Ovary (tissue), 9 donors: Measurements from ENCODE around the gene RIBC1. TPM values are rescaled to one million over a fixed set of nuclear protein-coding genes. Genes with fewer than 3 reads are reported as not detected.
"Not testable (repeated sequence)": the region's sequence is repeated elsewhere in the genome, so short reads cannot be mapped to it uniquely, and the experiment has no call there.

Experiments used
- DNase-seq, 5 donors: peaks; one replicate each; pipeline ENCODE4 v3.0.0-alpha.2; 2019 to 2020
- H3K27ac ChIP-seq, 2 donors: fragments of 200-600 bp; one replicate each; pipeline versions ENCODE4 v1.5.1 to v1.8.0; 2019 to 2022
- H3K27me3 ChIP-seq: fragments of 200-600 bp; one replicate; pipeline ENCODE4 v1.8.0; 2022
- H3K36me3 ChIP-seq: fragments of 200-600 bp; sonication (generic); one replicate; pipeline ENCODE4 v1.5.1; 2019
- H3K4me1 ChIP-seq: one replicate; pipeline ENCODE4 v1.8.1; 2013; ENCODE audit warnings: mild to moderate bottlenecking, moderate library complexity; ENCODE audit not compliant: insufficient read depth
- H3K4me3 ChIP-seq: fragments of 200-600 bp; sonication (generic); one replicate; pipeline ENCODE4 v1.5.1; 2017
- H3K9me3 ChIP-seq, 2 donors: fragments of 200-600 bp in 1 of 2; sonication (generic) in 1 of 2; one replicate each; pipeline versions ENCODE4 v1.5.1 to v1.8.1; 2013 to 2019; ENCODE audit warnings: mild to moderate bottlenecking in 1 of 2, moderate library complexity in 1 of 2
- CTCF ChIP-seq, 3 donors: fragments of 450-650 bp in 2 of 3; fragments of 200-600 bp in 1 of 3; IDR thresholded peaks; one replicate each; pipeline versions ENCODE4 v1.5.1 to v1.8.0; 2016 to 2022; ENCODE audit warnings: antibody characterized with exemption in 3 of 3, mild to moderate bottlenecking in 1 of 3
- EP300 ChIP-seq: sonication (generic); formaldehyde crosslinking; IDR thresholded peaks from one replicate; pipeline ENCODE4 v1.6.1; 2017; ENCODE audit warnings: antibody characterized with exemption
- POLR2A ChIP-seq: fragments of 450-650 bp; IDR thresholded peaks from one replicate; pipeline ENCODE4 v1.6.1; 2017; ENCODE audit warnings: antibody characterized with exemption, mild to moderate bottlenecking, moderate library complexity
- WGBS, 3 donors: extraction: QIAGEN DNeasy Blood & Tissue Kit in 1 of 3; methylation state at CpG; one replicate each; pipeline versions ENCODE4 v1.1.5 to v1.1.7; 2013 to 2017; 5-methylcytosine and 5-hydroxymethylcytosine counted together
- intact Hi-C, 4 donors: fragments of 100-400 bp; cut with DNase I; formaldehyde crosslinking; loops; one replicate each; pipeline versions ENCODE4 v1.11.0 to v1.15.1; 2022 to 2023
- polyA plus RNA-seq, 2 donors: library from polyadenylated mRNA; stranded (reverse); fragments of 200-250 nt in 1 of 2; fragments of 350-450 nt in 1 of 2; fragmentation: Illumina TruSeq in 1 of 2; extraction: RNeasy Lipid Tissue Mini Kit (QIAGEN cat#74804) in 1 of 2; gene quantifications; one replicate each; pipeline ENCODE4 v1.2.3, GENCODE V29; 2013 to 2014
- total RNA-seq, 7 donors: library from RNA; depleted of rRNA in 2 of 7; stranded (reverse); fragments of >200 nt in 2 of 7; fragmentation: NEBNext Ultra II Directional in 3 of 7; extraction: Animal tissue kit (Norgen Biotek cat#: 25700) in 3 of 7; gene quantifications; one replicate each; pipeline versions ENCODE4 v1.1.0 to v1.2.4, GENCODE V29; 2016 to 2023
- donor health status: DM: no; HTN: no; CAD: no; lungs with moderate emphysema.
- donor health status: DM: no; HTN: no; CAD: no.
- donor health status: Bipolar disorder and iron deficiency.
- donor health status: DM: yes; HTN: yes; CAD: no.
- donor health status: DM: no; HTN: no; CAD: no.
- donor health status: DM: yes; HTN: yes; CAD: no.

The RIBC1 gene
- total and polyA plus RNA-seq, 9 donors, result 1.8 to 25.2 (median 2.6) TPM

GRCh38 chrX:53395605-53396298, 26.9 kb upstream of the RIBC1 start:
- H3K4me1 ChIP-seq, result no peaks in the 10 kb centered on the region
- 95 to 97% (median 96%) methylated on average over 2 of the region's 2 CpGs for WGBS, 3 donors
- no peak for DNase-seq
- intact Hi-C loops, result no loop called here
- TF ChIP-seq CTCF (IDR thresholded peaks at IDR 0.05), result no peak
- no peak for TF ChIP-seq EP300
- no peak for TF ChIP-seq POLR2A
- no peaks in the 10 kb centered on the region for H3K36me3 ChIP-seq
- H3K9me3 ChIP-seq, result no peaks in the 10 kb centered on the region
- no peak overlapping the region for H3K4me3 ChIP-seq
- no peaks in the 10 kb centered on the region for H3K27me3 ChIP-seq
- no peak overlapping the region for H3K27ac ChIP-seq

GRCh38 chrX:53398216-53398615, 24.5 kb upstream of the RIBC1 start:
- no peak for DNase-seq
- Histone ChIP-seq H3K27me3 (no peaks in the 10 kb centered on the region), H3K9me3 (no peaks in the 10 kb centered on the region), H3K4me1 (no peaks in the 10 kb centered on the region), H3K4me3 (no peak overlapping the region), H3K36me3 (no peaks in the 10 kb centered on the region), H3K27ac (no peak overlapping the region)
- intact Hi-C loops, result no loop called here
- no peak for TF ChIP-seq EP300
- TF ChIP-seq CTCF (IDR thresholded peaks at IDR 0.05), result no peak
- TF ChIP-seq POLR2A, result no peak
- 90 to 91% (median 91%) methylated on average over 1 of the region's 1 CpG for WGBS, 3 donors

GRCh38 chrX:53403535-53403934, 19.1 kb upstream of the RIBC1 start:
- no peak overlapping the region for H3K4me3 ChIP-seq
- TF ChIP-seq EP300 (no peak), POLR2A (no peak), CTCF (IDR thresholded peaks at IDR 0.05) (no peak)
- intact Hi-C loops, result no loop called here
- 93 to 97% (median 94%) methylated on average over 10 of the region's 10 CpGs for WGBS, 3 donors
- H3K9me3 ChIP-seq, result no peaks in the 10 kb centered on the region
- no peaks in the 10 kb centered on the region for H3K27me3 ChIP-seq
- H3K4me1 ChIP-seq, result no peaks in the 10 kb centered on the region
- no peak overlapping the region for H3K27ac ChIP-seq
- no peaks in the 10 kb centered on the region for H3K36me3 ChIP-seq
- no peak for DNase-seq

- no peak for DNase-seq
- H3K36me3 ChIP-seq, result no peaks in the 10 kb centered on the region
- H3K4me1 ChIP-seq, result no peaks in the 10 kb centered on the region
- H3K27me3 ChIP-seq, result no peaks in the 10 kb centered on the region
- WGBS, 3 donors, result 92 to 97% (median 93%) methylated on average over 2 of the region's 2 CpGs
- H3K9me3 ChIP-seq, result no peaks in the 10 kb centered on the region
- H3K27ac ChIP-seq, result no peak overlapping the region
- intact Hi-C loops, result no loop called here
- no peak for TF ChIP-seq POLR2A
- TF ChIP-seq EP300, result no peak
- no peak for TF ChIP-seq CTCF (IDR thresholded peaks at IDR 0.05)
- no peak overlapping the region for H3K4me3 ChIP-seq
Observed at GRCh38 chrX:53412446-53412845, 10.2 kb upstream of the RIBC1 start.

GRCh38 chrX:53420351-53420750, 2.3 kb upstream of the RIBC1 start:
- not testable (repeated sequence) for H3K27me3 ChIP-seq, H3K4me1 ChIP-seq, H3K9me3 ChIP-seq, H3K4me3 ChIP-seq, DNase-seq, H3K36me3 ChIP-seq, H3K27ac ChIP-seq
- 95 to 100% (median 95%) methylated on average over 3 of the region's 3 CpGs for WGBS, 3 donors
- intact Hi-C loops, result loop anchor here in 1 of 4 donors (10.0 kb wide), 1 partner anchor 196 kb away; the partner anchor contains the start of gene KDM5C
